SH-SY5Y (cell line): ENCODE measurements around the gene KCNN3.

Source experiments
- GATA2 ChIP-seq: IDR thresholded peaks from 2 replicates; pipeline ENCODE4 v1.6.1; 2011; ENCODE audit warnings: mild to moderate bottlenecking, low read depth, low read length
- GATA3 ChIP-seq: IDR thresholded peaks from 2 replicates; pipeline ENCODE4 v1.6.1; 2011; ENCODE audit warnings: low read depth, mild to moderate bottlenecking, low read length, moderate library complexity

DNA sequence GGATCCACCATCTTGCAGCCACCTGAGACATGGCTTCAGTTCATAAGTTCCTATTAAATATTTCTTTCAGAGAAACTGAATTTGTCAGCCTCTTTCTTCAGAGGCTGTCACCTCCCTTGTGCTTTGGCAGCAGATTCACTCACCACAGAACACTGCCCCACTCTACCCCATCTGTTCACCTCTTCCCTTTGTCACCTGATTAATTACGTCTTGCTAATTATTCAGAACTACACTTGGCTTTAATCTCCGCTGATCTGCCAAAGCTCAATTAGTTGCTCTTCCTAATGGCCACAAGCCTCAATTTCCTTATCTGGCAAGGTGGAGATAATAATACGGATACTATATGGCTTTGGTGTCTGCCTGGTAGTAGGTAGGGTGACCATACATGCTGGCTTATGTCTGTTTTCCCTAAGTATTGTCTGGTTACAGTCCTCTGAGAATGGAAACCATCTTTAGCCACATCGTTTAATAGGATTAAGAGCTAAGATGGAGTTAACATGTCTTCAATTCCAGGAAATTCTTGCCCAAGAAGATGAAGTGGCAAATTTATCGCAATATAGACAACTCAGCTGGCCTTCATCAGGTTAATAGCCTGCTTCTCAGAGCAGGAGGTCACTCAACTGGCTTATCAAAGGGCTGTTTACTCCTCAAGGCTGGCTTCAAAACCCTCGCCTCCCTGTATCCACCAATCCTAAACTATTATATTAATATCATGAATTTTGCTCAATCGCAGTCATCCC lies 203.9 kb downstream of the KCNN3 start:
- TF ChIP-seq GATA2 = no peak
- TF ChIP-seq GATA3 = no peak
